HuH-7 (cell line): ENCODE measurements around the gene STAU1.
"Not testable (repeated sequence)": the region's sequence is repeated elsewhere in the genome, so short reads cannot be mapped to it uniquely, and the experiment has no call there.

Source experiments
- DNase-seq: peaks from one replicate; pipeline ENCODE4 v3.0.0; 2011; ENCODE audit warnings: low spot score

Gene STAU1

GRCh38 chr20:49165611-49166010, 22.5 kb downstream of the STAU1 start:
- no peak for DNase-seq

- no peak for DNase-seq
Measured at GRCh38 chr20:49163696-49164095, 24.4 kb downstream of the STAU1 start.

- DNase-seq, result no peak
Measured at GRCh38 chr20:49161428-49162152, 26.5 kb downstream of the STAU1 start.

- no peak for DNase-seq
Measured at GRCh38 chr20:49160057-49160929, 27.8 kb downstream of the STAU1 start.

- no peak for DNase-seq
Measured at GRCh38 chr20:49157146-49157545, 31.0 kb downstream of the STAU1 start.

- no peak for DNase-seq
Measured at GRCh38 chr20:49156481-49156880, 31.7 kb downstream of the STAU1 start.

GRCh38 chr20:49151436-49151835, 36.7 kb downstream of the STAU1 start:
- DNase-seq, result no peak

GRCh38 chr20:49149281-49150045, 38.7 kb downstream of the STAU1 start:
- DNase-seq, result no peak

GRCh38 chr20:49148601-49149000, 39.5 kb downstream of the STAU1 start:
- no peak for DNase-seq

- no peak for DNase-seq
Measured at GRCh38 chr20:49147296-49147695, 40.8 kb downstream of the STAU1 start.

- DNase-seq, result no peak
Measured at GRCh38 chr20:49146442-49147225, 41.5 kb downstream of the STAU1 start.

GRCh38 chr20:49140834-49141233, 47.3 kb downstream of the STAU1 start:
- DNase-seq, result no peak

- DNase-seq, result no peak
Measured at GRCh38 chr20:49140411-49140810, 47.7 kb downstream of the STAU1 start.

GRCh38 chr20:49138431-49138830, 49.7 kb downstream of the STAU1 start:
- DNase-seq, result no peak

GRCh38 chr20:49136817-49137571, 51.1 kb downstream of the STAU1 start:
- DNase-seq, result no peak

GRCh38 chr20:49134797-49135196, 53.3 kb downstream of the STAU1 start:
- not testable (repeated sequence) for DNase-seq

GRCh38 chr20:49133571-49133970, 54.6 kb downstream of the STAU1 start:
- no peak for DNase-seq

GRCh38 chr20:49132995-49133478, 55.1 kb downstream of the STAU1 start:
- peak; percentile 58 for DNase-seq

- DNase-seq, result no peak
Measured at GRCh38 chr20:49123982-49124381, 64.2 kb downstream of the STAU1 start.

GRCh38 chr20:49122920-49123319, 65.2 kb downstream of the STAU1 start:
- DNase-seq, result no peak

- no peak for DNase-seq
Measured at GRCh38 chr20:49119988-49120387, 68.1 kb downstream of the STAU1 start.
